OCI-LY3 (cell line): ENCODE results near the gene C6orf141.

Experiments used
- EZH2phosphoT487 ChIP-seq: fragments of 200-600 bp; shearing (Covaris generic); IDR thresholded peaks from 2 replicates; pipeline ENCODE4 v1.6.1; 2018; ENCODE audit warnings: antibody characterized with exemption, mixed run types, low read depth
- TF ChIP-seq, protein P1 (sequence below): fragments of 200-600, 300-600 bp; sonication (generic); IDR thresholded peaks from 2 replicates; pipeline ENCODE4 v1.5.1; 2014; ENCODE audit warnings: antibody characterized with exemption, low read length, low read depth

DNA sequence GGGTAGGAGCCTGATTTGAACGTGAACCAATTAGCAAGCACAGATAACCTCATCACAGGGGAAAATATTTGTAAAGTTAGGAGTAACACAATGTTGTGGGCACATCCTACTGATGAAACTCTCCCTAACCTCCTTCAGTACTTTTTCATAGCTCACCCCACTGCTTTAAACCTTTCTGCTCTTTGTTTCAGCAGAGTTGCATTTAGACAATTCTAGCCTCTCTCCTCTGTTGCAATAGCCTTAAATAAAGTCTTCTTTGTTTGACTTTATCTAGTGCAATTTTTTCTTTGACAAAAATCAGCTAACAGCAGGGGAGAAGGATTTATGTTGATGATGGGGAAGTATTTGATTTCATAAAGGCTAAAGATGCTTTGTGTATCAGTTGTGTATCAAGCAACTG lies 14.1 kb downstream of the C6orf141 start:
- TF ChIP-seq, protein P1, sequence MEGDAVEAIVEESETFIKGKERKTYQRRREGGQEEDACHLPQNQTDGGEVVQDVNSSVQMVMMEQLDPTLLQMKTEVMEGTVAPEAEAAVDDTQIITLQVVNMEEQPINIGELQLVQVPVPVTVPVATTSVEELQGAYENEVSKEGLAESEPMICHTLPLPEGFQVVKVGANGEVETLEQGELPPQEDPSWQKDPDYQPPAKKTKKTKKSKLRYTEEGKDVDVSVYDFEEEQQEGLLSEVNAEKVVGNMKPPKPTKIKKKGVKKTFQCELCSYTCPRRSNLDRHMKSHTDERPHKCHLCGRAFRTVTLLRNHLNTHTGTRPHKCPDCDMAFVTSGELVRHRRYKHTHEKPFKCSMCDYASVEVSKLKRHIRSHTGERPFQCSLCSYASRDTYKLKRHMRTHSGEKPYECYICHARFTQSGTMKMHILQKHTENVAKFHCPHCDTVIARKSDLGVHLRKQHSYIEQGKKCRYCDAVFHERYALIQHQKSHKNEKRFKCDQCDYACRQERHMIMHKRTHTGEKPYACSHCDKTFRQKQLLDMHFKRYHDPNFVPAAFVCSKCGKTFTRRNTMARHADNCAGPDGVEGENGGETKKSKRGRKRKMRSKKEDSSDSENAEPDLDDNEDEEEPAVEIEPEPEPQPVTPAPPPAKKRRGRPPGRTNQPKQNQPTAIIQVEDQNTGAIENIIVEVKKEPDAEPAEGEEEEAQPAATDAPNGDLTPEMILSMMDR = no peak
- TF ChIP-seq EZH2phosphoT487 = no peak
